HG03039 (cell line): ENCODE results near the gene PPP1R7.

Experiments used
- ATAC-seq: cut with Tn5 transposase; IDR thresholded peaks from one replicate; pipeline ENCODE4 v1.9.1; 2021; ENCODE audit warnings: mild to moderate bottlenecking, moderate library complexity; ENCODE audit not compliant: unreplicated experiment

The PPP1R7 gene

DNA sequence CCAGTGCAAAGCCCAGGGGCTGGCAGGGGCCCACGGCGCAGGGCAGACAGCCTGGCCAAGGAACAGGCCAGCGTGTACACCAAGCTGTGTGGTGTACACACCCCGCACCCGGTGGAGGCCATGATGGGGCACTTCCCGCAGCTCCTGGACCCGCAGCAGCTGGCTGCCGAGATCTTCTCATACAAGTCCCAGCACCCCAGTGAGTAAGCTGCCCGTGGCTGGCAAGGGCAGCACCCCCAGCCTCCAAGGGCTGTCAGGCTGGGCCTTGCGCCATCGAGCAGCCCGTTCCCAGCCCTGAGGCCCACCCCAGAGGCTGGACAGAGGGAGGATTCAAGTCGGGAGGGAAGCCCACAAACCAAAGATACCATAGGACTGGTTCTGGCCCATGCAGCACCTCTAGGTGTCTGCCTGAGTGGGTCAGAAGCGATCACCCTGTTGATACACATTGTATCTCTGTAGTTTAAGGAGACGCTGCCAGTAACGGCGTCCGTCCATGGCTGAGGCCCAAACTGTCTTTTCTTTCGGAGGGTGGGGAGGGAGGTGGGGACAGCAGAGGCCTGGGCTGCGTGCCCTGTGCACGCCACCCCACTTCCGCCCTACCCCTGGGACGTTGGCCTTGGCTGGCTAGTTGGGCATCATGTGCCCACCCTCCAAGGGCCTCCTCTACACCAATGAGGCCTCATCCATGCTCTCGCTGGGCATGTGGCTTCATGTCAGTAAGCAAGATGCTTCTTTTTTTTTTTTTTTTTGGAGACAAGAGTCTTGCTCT is 31.3 kb upstream of the PPP1R7 start:
- ATAC-seq, result no peak

DNA sequence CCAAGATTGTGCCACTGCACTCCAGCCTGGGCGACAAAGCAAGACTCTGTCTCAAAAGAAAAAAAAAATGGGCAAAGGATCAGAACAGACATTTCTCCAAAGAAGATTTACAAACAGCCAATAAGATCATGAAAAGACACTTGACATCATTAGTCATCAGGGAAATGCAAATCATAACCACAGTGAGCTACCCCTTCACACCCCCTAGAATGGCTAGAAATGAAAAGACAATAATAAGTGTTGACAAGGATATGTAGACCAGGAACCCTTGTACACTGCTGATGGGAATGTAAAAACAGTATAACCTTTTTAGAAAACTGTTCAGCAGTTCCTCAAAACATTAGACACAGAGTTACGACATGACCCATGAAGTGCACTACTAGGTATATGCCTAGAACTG is 29.8 kb upstream of the PPP1R7 start:
- no peak for ATAC-seq

DNA sequence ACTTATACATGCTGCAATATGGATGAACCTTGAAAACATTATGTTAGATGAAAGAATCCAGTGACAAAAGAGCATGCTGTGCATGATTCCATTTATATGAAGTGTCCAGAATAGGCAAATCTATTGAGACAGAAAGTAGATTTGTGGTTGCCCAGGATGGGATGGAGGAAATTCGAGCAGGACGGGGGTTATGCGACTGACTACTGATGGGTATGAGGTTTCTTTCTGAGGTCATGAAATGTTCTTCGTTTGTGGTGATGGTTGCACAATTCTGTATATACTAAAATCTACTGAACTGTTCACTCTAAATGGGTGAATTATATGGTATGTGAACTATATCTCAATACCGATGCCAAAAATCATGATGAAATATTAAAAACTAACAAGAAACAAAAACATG is 29.3 kb upstream of the PPP1R7 start:
- ATAC-seq, result no peak

DNA sequence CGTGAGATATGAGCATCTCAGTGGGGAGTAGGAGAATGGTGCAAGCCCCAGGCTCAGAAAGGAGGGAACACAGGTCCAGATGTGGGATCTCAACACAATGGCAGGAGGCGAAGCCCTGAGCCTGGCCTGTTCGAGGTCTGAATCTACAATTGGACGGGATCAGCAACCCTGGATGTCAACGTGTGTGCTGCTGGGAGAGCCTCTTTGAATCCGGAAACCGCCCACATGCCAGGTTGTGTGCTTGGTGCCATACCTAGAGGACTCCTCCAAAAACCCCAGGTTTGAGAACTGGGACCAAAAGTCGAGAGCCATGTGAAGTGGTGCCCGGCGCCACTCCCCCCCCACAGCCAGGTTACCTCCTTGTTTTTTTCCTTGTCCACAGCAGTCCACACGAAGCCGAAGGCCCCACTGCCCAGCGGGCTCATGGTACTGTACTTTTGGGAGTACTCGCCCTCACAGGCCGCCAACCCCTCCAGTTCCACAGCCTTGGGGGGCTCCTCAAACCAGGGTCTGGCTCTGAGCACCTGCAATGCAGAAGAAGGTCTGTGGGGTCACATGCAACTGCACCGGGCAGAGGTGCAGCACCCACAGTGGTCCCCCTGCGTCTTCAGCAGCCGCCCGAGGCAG is 27.8 kb upstream of the PPP1R7 start:
- ATAC-seq, result no peak

DNA sequence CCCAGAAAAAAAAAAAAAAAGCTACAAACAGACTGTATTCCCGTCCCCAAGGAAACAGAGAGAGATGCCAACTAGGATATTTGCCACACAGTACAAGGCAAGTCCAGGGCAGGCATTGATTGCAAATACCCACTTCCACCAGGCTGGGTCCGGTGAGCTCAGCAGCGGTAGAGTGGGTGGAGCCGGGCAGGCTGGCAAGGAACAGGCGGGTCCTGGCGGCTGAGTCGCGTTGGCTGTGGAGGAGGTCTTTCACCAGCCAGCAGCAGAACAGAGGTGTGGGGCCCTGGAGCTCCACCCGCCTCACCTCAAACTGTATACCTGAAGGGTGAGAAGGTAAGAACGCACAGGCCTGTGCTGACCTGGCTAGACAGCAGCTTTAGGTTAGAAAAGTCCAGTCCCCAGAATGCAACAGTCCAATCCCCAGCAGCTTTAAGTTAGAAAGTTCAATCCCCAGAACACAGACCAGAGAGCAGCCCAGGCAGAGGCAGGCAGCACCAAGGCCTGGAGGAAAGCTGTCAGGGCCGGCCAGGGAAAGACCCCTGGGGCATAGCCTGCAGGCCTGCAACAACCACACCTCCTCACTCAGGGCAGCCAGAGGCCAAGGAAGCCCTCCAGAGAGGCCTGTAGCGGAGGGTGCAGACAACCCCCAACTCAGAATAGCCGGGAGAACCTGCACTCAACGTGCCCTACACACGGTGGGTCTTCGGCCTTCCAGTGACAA is 26.3 kb upstream of the PPP1R7 start:
- ATAC-seq, result no peak

DNA sequence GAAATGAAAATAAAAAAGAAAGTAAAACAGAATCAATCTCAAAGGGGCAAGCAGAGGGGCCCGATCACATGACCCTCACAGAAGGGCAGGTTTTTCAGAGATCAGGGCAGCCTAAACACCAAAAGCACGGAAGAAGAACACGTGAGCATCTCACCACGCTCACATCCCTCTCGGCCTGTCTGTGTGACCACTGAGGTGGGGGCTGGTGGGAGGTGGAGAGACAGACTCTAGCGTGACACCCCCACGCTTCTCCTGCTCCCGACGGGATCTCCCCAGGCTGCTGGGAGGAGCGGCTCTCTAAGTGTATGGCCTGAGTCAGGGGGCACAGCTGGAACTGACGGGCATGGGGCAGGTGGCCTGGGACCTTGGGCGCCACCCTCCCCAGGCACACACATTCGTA is 24.6 kb upstream of the PPP1R7 start:
- ATAC-seq, result no peak

DNA sequence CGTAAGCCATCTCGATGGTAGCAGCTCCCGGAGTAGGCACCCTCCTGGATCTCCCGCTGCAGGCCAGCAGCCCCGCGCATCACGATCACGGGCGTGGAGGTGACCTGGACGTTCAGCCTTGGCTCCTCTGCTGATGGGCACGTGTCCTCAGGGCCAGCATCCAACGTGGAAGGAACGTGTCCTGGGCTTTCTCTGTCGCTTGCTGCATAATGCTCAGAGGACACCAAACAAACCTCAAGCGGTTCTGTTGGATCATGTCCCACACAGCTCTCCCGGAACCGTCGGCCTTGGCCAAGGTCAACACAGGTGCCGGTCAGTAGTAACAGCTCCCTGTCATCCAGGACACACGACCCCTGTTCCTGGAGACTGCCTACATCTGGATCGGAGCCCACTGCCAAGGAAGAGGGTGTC is 24.1 kb upstream of the PPP1R7 start:
- ATAC-seq, result no peak

DNA sequence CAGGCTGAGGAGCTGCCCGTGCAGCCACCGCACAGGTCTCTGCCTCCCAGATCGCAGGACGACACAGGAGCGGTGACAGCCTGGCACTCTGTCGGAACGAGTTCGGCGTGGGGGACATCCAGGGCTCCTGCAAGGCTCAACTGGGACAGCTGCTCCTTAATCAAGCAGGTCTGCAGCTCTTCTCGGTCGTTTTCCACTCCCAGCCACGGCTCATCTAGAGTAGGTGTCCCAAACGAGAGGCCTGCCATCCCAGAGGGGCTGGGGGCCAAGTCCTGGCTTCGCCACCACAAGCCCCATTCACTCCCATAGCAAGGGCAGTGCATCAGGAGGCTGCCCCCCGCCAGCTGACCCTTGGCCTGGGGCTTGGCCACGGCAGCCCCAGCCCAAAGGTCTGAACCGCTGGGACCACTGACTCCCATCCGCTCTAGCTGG is 23.5 kb upstream of the PPP1R7 start:
- ATAC-seq, result no peak

DNA sequence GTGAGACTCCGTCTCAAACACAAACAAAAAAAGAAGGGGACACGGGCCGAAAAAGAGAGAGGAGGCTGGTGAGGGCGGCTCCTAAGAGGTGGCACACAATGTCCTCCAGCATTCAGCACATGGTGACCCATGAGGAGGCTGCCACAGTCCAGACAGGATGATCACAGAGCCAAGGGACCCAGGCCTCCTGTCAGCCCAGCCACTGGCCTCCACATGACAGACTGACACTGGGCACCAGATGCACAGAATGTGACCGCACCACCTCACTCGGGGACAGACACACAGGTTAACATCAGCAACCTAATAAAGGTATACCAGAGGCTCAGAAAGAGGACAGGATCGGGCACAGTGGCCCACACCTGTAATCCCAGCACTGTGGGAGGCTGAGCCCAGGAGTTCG is 22.0 kb upstream of the PPP1R7 start:
- no peak for ATAC-seq

DNA sequence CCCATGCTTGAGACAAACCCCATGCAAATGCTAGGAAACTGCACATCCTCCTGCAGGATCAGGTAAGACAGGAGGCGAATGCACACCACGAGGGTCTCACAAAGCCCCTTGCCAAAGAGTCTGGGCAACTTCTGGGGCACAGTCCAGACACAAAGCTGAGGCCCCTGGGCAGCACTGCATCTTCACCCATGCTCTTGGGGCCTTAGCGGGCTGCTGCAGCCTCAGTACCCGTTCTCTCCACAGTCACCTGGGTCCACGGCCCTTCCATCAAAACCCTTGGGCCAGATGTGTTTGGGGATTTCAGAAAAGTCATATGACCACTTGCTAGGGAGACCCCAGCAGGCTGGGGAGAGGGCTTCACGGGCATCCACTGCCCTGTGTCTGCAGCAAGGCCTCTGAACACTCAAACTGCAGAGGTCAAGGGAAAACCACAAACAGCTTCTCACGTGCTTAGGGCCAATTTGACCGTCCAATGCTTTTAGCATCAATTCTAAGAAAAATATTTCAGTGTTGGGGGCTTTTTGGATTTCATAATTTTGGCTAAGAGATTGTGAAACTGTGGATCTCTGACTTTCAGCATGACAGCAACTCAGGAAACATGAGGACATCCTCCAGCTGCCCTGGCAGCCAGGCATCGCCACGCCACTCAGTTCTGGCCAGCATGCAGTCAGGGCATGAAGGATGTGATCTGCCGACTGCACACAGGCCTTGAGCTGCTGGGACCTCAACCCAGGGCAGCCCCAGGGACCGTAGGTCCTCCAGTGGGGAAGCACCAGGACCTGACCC is 21.0 kb upstream of the PPP1R7 start:
- ATAC-seq, result no peak

DNA sequence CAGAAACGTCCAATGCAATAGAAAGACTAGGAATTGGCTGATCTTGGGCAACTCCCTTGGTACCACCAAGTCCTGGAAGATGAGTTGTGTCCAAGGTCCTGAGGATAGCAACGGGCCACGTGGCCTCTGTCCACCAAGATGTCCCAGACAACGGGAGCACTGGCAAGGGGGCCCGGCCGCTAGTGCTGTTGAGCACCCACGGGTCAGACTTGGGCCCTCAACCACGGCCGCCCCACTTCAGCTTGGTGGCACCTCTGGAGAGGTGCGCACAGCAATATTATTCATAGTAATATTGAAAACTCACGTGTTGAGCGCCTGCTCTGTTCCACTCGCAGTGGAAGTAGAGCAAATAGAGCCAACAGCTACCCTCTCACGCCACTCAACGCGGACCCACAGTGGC is 20.0 kb upstream of the PPP1R7 start:
- ATAC-seq, result no peak

DNA sequence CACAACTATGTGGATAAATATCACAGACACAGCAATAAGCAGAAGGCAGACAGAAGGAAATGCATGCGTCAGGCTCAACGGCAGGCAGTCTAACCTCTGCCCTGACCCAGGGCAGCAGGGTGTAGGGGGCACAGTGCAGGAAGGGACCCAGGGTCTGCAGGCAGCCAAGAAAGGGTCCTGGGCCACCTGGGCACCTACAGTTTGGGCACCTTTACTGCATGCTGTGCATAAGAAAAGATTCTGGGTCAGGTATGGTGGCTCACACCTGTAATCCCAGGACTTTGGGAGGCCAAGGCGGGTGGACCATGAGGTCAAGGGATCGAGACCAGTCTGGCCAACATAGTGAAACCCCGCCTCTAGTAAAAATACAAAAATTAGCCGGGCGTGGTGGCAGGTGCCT is 18.7 kb upstream of the PPP1R7 start:
- no peak for ATAC-seq

DNA sequence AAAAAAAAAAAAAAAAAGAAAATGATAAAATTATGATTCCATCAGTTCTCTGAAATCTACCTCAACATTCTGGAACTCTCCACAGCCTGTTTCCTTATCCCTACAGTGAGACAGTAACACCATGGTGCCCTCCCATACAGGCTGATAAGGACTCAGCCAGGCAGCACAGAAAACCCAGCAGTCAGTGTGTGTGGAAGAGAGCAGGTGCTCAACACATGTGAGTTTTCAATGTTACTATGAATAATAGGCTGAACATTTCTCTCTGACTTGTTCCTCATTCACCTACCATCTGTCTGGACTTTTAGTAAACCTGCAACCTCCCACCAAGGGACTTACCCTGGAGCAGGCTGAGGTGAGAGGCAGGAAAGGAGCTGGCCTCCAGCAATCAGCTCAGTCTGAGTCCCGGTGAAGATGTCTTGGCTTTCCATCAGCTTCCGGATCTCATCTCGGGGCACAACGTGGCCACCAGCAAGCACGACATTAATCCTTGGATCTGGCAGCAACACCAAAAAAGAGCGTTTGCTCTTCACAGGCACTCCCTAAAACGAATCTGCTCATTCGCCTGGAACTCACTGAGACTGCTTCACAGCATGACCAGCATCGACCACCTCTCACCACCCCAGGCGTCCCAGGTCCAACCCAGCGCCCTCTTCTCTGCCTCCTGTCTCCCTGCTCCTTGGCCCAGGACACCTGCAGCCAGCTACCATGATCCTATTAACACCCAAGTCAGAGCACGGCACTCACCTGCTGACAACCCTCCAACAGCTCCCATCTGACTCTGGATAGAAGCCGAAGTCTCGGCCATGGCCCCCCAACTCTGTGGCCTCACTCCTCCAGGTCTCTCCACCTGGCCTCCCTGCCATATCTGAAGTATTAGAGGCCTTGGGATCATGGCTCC is 17.5 kb upstream of the PPP1R7 start:
- ATAC-seq, result no peak

DNA sequence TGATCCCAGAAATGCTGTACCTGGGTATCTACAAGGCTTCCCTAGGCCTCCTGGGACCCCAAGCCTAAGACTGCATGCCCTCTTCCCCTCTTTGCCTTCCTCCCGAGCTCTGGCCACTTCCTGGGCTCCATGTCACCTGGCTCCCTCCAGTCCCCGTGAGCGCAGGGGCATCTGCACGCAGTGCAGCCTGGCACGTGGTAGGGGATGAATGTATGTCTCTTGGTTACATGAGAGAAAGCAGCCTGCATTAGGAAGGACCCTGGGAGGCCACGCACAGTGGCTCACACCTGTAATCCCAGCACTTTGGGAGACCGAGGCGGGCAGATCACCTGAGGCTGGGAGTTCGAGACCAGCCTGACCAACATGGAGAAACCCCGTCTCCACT is 16.8 kb upstream of the PPP1R7 start:
- no peak for ATAC-seq

DNA sequence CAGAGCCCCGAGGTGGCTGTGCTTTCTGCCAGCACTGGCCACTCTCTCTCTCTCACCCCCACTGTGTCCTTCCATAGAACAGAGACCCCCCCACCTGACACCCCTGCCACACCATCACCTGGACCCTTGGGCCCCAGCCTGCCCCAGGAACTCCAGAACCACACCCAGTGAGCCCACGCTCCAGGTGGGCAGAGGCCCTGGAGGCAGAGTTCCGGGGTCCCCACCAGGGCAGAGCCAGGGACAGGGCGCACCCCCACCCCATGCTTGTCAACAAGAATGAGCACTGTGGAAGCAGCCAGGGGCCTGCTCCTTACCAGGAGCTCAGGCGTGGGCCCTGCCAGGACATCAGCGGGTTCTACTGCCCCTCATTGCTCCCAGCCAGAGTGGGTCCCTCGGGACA is 15.6 kb upstream of the PPP1R7 start:
- ATAC-seq, result no peak

DNA sequence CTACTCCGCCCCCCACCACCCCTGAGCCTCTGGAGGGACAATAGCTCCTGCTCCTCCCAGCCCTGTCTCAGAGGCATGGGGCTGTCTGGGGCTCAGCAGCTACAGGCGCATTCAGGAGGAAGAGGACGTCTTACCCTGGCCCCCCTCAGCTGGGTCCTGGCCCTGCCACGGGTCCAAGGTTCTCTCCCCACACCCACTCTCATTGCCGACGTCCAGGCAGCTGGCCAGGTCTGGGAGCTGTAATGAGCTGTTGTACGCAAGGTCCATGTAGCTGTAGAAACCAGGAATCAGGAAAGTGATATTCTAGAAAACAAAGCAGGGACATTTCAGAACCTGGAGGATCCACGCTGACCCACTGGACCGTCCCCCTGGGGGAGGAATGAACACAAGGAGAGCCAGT is 14.5 kb upstream of the PPP1R7 start:
- no peak for ATAC-seq

DNA sequence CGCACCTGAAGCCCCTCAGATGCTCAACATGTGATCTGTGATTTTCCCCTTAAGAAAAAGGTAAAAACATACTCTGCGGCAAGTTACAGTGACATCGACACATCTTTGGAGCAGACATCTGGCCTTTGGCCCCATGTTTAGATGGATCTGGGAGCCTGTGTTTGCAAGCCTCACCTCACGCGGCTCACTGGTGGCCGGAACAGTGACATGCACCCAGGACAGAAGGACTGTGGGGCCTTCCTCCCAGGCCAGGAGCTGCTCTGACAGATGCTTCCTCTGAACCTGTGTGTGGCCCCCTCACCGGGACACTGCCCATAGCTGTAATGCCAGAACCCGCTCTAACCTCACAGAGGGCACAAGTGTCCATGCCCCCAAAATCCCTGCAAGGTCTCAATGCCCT is 14.1 kb upstream of the PPP1R7 start:
- ATAC-seq, result no peak

DNA sequence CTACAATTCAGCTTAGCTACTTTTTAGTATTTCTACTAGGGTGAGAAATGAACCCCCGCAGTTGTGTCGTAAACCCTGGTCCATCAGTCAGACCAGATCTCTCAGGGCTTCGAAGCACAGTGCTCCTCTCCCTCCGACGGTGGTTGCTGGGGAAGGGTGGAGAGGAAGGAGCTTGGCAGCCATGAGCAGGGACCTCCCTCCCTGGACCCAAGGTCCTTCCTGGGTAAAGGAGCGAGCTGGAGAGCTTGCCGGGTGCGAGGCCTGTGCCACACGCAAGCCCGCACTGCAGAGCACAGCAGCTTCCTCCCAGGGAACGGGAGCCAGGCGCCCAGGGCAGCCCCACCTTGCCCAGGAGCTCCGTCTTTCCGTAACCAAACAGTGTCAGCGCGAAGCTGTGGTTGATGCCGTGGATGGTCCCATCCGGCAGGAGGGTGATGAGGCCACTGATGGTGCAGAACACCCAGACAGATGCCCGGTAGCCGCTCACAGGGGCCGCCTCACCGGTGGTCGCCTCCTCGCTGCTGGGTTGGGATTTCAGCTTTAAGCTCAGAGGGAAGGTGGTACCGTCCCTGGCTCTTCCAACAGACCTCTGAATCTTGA is 13.5 kb upstream of the PPP1R7 start:
- no peak for ATAC-seq

DNA sequence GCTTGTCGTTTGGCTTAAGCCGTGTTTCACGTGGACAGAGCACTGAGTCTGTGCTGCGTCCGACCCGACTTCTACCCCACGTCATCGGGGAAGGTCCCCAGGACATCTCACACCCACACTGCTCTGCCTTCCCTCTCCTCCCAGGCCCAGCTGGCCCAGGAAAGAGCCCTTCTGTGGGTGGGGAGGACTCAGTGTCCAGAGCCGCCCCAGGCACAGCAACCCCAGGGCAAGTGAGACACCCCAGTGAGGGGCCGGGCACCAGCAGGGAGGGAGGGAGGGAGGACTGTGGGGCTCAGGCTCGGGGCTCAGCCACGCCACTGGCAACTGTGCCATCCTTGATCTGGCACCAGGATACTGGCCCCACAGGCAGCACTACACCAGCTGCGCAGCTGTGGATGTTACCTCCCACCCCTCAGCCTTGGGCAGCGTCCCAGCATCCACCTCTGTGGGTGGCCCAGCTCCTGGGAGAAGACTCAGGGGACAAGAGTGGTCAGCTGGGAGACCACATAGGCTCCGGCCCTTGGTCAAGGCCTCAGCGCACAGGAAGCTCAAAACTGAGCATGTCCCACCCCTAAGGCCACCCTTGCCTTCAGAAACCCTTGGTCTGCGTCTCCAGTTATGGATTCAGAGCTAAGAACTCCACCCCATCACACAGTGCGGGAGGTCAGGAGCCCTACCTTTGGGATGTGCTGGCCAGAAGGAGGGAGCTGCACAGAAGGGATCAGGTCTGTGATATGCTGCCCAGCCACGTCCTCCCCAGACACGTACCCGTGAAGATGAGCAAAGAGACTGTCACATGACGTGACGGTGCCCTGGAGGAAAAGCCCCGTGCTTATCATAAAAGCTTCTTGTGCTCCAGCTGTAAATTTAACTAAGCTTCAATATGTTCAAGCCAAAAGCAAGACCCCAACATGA is 12.7 kb upstream of the PPP1R7 start:
- ATAC-seq, result no peak
